ENCODE measurements around the gene SPON1. TPM values are rescaled to one million over a fixed set of nuclear protein-coding genes. Genes with fewer than 3 reads are reported as not detected.

The SPON1 gene
- total and polyA plus RNA-seq, 2 of the 8 experiments (the other 6 are each of a cell fraction or from before 2014, with no cell fraction given) = 1.5 to 5.4 TPM

GRCh38 chr11:14042686-14043465 is 80.4 kb downstream of the SPON1 start:
- Histone ChIP-seq H3K4ac (replicated peaks; ENCODE audit: insufficient read length, low read depth, low read length) (no peak overlapping the region), H2BK12ac (ENCODE audit: low read depth, low read length) (no peak overlapping the region), H3K79me1 (ENCODE audit: low read depth, low read length) (no peaks in the 10 kb centered on the region), H2BK20ac (ENCODE audit: low read length) (no peak overlapping the region), H3K14ac (ENCODE audit: insufficient read length) (no peak overlapping the region), H4K91ac (replicated peaks; ENCODE audit: insufficient read length, low read length) (no peak overlapping the region), H3K79me2 (ENCODE audit: control insufficient read depth in 1 of 2, insufficient read depth in 2 of 2, low read length in 2 of 2) (no peaks in the 10 kb centered on the region), H2AK5ac (ENCODE audit: low read depth, low read length) (no peak overlapping the region; the same call in 1 of the 2 replicates), H2BK120ac (replicated peaks; ENCODE audit: low read depth, low read length) (no peak overlapping the region), H3K4me1 (replicated peaks in 1 of 4; ENCODE audit: control insufficient read depth in 3 of 4, insufficient read depth in 4 of 4, low read length in 3 of 4) (no peaks in the 10 kb centered on the region; a peak in 1 of 7 replicates), H3K9ac (replicated peaks in 1 of 4; ENCODE audit: extremely low read depth in 1 of 4, low read depth in 3 of 4, low read length in 3 of 4) (no peak overlapping the region), H3K23me2 (ENCODE audit: low read depth, low read length) (no peaks in the 10 kb centered on the region; the same call in 1 of the 2 replicates), H2BK15ac (ENCODE audit: low read length) (no peak overlapping the region), H3K23ac (ENCODE audit: insufficient read length) (no peak overlapping the region), H3K27ac (ENCODE audit: low read depth, low read length) (no peak overlapping the region), H2BK5ac (ENCODE audit: low read depth, low read length) (no peak overlapping the region), H2AFZ (ENCODE audit: low read length) (no peak overlapping the region), H3K36me3 (ENCODE audit: control insufficient read depth in 2 of 4, insufficient read depth in 4 of 4, low read length in 3 of 4) (no peaks in the 10 kb centered on the region), H3K27me3 (replicated peaks in 1 of 4; ENCODE audit: control insufficient read depth in 3 of 4, extremely low read depth in 1 of 4, insufficient read depth in 3 of 4, low read length in 3 of 4) (no peaks in the 10 kb centered on the region), H3K9me3 (ENCODE audit: insufficient read depth in 2 of 2, low read depth in 1 of 2, low read length in 1 of 2) (no peaks in the 10 kb centered on the region), H3K56ac (replicated peaks; ENCODE audit: insufficient read length, low read depth, low read length) (no peak overlapping the region), H4K5ac (ENCODE audit: insufficient read length, low read depth, low read length) (no peak overlapping the region), H4K8ac (ENCODE audit: extremely low read depth, insufficient read depth, low read length) (no peak overlapping the region), H3K4me2 (ENCODE audit: insufficient read depth in 1 of 2, low read depth in 2 of 2, low read length in 2 of 2) (no peak overlapping the region), H3K4me3 (ENCODE audit: extremely low read depth in 1 of 4, insufficient read depth in 2 of 4, low read depth in 3 of 4, low read length in 4 of 4) (no peak overlapping the region), H3K18ac (ENCODE audit: extremely low read depth, low read length) (no peak overlapping the region), H4K20me1 (replicated peaks in 1 of 2; ENCODE audit: control insufficient read depth in 1 of 2, insufficient read depth in 2 of 2, low read length in 2 of 2) (no peaks in the 10 kb centered on the region)
- FAIRE-seq (no peak), DNase-seq (ENCODE audit: low read depth in 1 of 2, low spot score in 2 of 2) (no peak)
- ChIA-PET POLR2A (ENCODE audit: partially characterized antibody) (no interaction called here), CTCF (ENCODE audit: partially characterized antibody) (interaction anchor here (0.8 to 3.3 kb wide), 4 partner anchors 9 to 86 kb away, joined by 3 to 9 read pairs (median 4); partner anchors contain the start of gene SPON1)
- TF ChIP-seq BCL11A (IDR thresholded peaks at IDR 0.05; ENCODE audit: low read depth in 2 of 2, low read length in 2 of 2) (no peak), ASH2L (IDR thresholded peaks at IDR 0.05; ENCODE audit: low read length) (no peak), MAFK (IDR thresholded peaks at IDR 0.05; ENCODE audit: low read depth, low read length) (no peak)
- WGBS, 2 experiments (ENCODE audit: extremely low coverage in 1 of 2, insufficient coverage in 1 of 2, insufficient read length in 1 of 2, insufficient replicate concordance in 2 of 2, low coverage in 1 of 2, low lambda C conversion rate in 2 of 2, missing lambda C conversion rate in 1 of 2) = 93% methylated on average over 4 of the region's 4 CpGs; no CpG with 5 or more reads in 1 of the 2 experiments
